ENCODE measurements around the gene IFRD1. TPM values are rescaled to one million over a fixed set of nuclear protein-coding genes. Genes with fewer than 3 reads are reported as not detected.
"Not testable (repeated sequence)": the region's sequence is repeated elsewhere in the genome, so short reads cannot be mapped to it uniquely, and the experiment has no call there.

The IFRD1 gene
- total RNA-seq, 2 experiments from 2014 or later = 33.4 to 36.1 TPM

DNA sequence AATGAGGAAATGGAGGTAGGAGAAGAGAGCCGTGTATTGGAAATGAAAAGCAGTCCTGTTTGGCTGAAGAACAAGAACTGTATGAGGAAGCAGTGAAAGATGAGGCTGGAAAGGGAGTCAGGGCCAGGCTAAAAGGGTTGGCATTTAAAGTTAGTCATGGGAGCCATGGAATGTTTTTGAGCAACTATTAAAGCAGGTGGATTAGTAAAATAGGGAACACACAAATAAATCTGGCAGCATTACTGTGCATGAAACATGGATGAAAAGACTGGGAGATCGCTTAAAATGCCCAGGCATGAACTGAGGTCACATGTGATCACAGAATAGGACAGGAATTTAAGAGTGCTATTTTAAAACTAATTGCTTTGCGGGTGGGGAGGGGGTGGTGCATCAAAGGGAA lies 1.4 kb upstream of the IFRD1 start:
- DNase-seq = no peak
- POLR2A ChIA-PET = interaction anchor here (2.2 to 4.5 kb wide), 5 partner anchors 13 to 334 kb away, joined by 5 to 33 read pairs (median 20); partner anchors contain the start of genes DOCK4 and ZNF277
- Mint-ChIP-seq H3K27ac (no peak overlapping the region), H3K9me3 (no peaks in the 10 kb centered on the region), H3K27me3 (no peaks in the 10 kb centered on the region), H3K4me3 (peak overlapping the region; percentile 37), H3K36me3 (ENCODE audit: low read depth) (no peaks in the 10 kb centered on the region), H3K4me1 (peaks cover 38% of the 10 kb centered on the region)
- CTCF ChIA-PET = interaction anchor here (0.9 kb wide), 1 partner anchor 711 kb away, joined by 3 read pairs; no protein-coding TSS in a partner anchor

DNA sequence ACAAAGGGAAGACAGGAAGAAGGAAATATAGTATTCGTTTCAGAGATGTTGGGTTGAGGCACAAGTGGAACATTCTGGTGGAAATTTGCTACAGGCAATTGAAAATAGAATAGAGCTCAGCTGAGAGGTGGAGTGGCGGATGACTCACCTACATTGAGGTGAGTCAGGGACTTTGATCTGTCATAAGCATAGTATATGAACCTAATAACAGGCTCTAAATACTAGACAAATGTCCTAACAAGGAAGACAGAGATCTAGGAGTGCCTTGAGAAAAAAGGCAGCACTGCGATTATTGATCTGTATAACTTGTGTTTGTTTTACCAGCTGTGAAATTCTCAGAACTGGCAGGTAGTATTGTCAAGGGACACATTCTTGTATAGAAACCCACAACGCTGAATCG lies 907 bp upstream of the IFRD1 start:
- DNase-seq = peak; percentile 45
- H3K4me3 Mint-ChIP-seq = peak overlapping the region; percentile 94
- no peaks in the 10 kb centered on the region for H3K27me3 Mint-ChIP-seq
- no peaks in the 10 kb centered on the region for H3K36me3 Mint-ChIP-seq (ENCODE audit: low read depth)
- POLR2A ChIA-PET = interaction anchor here (1.0 to 4.5 kb wide), 11 partner anchors 8 to 489 kb away, joined by 3 to 33 read pairs (median 8); partner anchors contain the start of genes DOCK4 and ZNF277
- CTCF ChIA-PET = interaction anchor here (0.9 kb wide), 1 partner anchor 711 kb away, joined by 3 read pairs; no protein-coding TSS in a partner anchor
- H3K9me3 Mint-ChIP-seq = no peaks in the 10 kb centered on the region
- H3K4me1 Mint-ChIP-seq = peaks cover 36% of the 10 kb centered on the region
- H3K27ac Mint-ChIP-seq = peak overlapping the region; percentile 98

GRCh38 chr7:112450807-112451761 lies 824 bp downstream of the IFRD1 start:
- peak overlapping the region; percentile 94 for H3K4me3 Mint-ChIP-seq
- no peaks in the 10 kb centered on the region for H3K9me3 Mint-ChIP-seq
- H3K4me1 Mint-ChIP-seq = peaks cover 42% of the 10 kb centered on the region
- H3K36me3 Mint-ChIP-seq (ENCODE audit: low read depth) = peaks cover 7% of the 10 kb centered on the region
- CTCF ChIA-PET = interaction anchor here (0.5 to 2.0 kb wide), 10 partner anchors 8 to 833 kb away, joined by 3 to 9 read pairs (median 3); partner anchors contain the start of gene ZNF277
- no peaks in the 10 kb centered on the region for H3K27me3 Mint-ChIP-seq
- DNase-seq = peak; percentile 92
- POLR2A ChIA-PET = interaction anchor here (0.7 to 4.5 kb wide), 23 partner anchors 8 to 624 kb away, joined by 3 to 33 read pairs (median 4); partner anchors contain the start of genes DOCK4, TMEM168 and ZNF277
- H3K27ac Mint-ChIP-seq = peak overlapping the region; percentile 98

DNA sequence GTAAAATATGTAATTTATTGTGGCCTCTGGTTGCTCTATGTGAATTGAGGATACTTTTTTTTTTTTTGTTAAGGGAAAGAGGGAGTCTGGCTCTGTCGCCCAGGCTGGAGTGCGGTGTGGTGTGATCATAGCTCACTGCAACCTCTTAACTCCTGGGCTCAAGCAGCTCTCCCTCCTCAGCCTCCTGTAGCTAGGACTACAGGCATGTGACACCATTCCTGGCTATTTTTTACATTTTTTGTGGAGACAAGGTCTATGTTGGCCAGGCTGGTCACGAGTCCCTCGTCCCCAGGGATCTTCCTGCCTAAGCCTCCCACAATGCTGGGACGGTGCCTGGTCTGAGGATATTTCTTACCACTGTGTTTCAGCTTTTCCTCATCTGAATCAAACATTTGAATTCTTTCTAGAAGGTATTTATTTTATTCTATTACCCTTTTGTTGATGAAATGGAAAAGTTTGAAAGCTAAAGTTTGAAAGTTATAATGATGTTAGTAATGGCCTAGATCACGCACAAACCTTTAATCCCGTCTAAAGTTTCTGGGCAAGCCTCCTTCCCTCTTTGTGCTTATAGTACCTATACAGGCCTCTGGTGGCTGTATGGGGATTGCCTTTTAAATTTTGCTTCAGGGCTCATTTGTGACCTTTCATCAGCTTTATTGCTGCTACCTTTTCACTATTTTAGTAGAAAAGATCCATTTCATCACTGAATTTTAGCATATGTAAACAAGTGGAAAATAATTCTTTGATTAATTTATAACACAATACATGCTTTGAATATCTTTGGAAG lies 2.0 kb downstream of the IFRD1 start:
- Mint-ChIP-seq H3K36me3 (ENCODE audit: low read depth) (peaks cover 14% of the 10 kb centered on the region), H3K4me1 (peaks cover 42% of the 10 kb centered on the region), H3K4me3 (peak overlapping the region; percentile 94), H3K9me3 (no peaks in the 10 kb centered on the region), H3K27ac (peak overlapping the region; percentile 53), H3K27me3 (no peaks in the 10 kb centered on the region)
- POLR2A ChIA-PET = interaction anchor here (1.1 to 4.5 kb wide), 5 partner anchors 10 to 246 kb away, joined by 3 to 33 read pairs (median 6); partner anchors contain the start of genes DOCK4 and ZNF277
- CTCF ChIA-PET = interaction anchor here (0.5 to 1.5 kb wide), 8 partner anchors 9 to 970 kb away, joined by 3 to 4 read pairs (median 3); no protein-coding TSS in a partner anchor
- DNase-seq = no peak

DNA sequence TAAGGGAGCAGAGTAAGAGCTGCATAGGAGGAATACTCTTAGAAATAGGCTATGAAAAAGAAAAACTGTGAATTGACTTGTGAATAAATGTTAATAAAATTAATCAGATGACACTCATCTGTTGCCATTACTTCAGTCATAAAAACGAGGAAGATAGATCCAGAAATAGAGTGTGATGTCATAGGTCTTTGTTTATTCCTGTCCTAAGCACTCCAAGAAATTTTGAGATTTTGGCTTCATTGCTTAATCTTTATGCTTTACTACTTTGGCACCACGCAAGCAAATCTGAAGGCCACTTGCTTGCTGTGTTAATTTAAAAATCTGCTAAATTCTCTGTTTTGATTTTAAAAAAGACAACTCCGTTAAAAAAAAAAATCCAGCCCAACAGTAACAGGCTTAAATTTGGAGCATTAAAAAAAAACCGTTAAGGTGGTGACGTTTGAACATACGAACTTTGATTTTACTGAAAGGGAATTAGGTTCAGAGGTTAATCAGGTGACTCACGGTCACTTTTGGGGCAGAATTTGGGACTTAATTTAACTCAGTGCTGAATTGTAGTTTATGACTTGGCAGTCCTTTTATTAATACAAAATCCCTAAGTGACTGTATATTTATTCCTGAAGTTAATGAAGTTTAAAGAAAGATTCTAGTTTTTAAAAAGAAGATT lies 3.4 kb downstream of the IFRD1 start:
- H3K27me3 Mint-ChIP-seq = no peaks in the 10 kb centered on the region
- peaks cover 39% of the 10 kb centered on the region for H3K4me1 Mint-ChIP-seq
- DNase-seq = no peak
- no peak overlapping the region for H3K27ac Mint-ChIP-seq
- ChIA-PET CTCF (no interaction called here), POLR2A (no interaction called here)
- peaks cover 18% of the 10 kb centered on the region for H3K36me3 Mint-ChIP-seq (ENCODE audit: low read depth)
- no peaks in the 10 kb centered on the region for H3K9me3 Mint-ChIP-seq
- no peak overlapping the region for H3K4me3 Mint-ChIP-seq

DNA sequence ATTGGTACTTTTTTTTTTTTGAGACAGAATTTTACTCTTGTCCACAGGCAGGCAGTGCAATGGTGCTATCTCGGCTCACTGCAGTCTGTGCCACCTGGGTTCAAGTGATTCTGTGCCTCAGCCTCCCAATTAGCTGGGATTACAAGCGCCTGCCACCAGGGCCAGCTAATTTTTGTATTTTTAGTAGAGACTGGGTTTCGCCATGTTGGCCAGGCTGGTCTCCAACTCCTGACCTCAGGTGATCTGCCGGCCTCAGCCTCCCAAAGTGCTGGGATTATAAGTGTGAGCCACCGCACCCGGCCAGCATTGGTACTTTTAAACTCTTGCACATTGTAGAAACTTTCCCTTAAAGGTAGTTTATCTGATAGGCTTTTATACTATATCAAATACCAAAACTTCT lies 3.9 kb downstream of the IFRD1 start:
- Mint-ChIP-seq H3K4me1 (peaks cover 34% of the 10 kb centered on the region), H3K36me3 (ENCODE audit: low read depth) (peaks cover 24% of the 10 kb centered on the region)
- H3K4me3 Mint-ChIP-seq, CTCF ChIA-PET, POLR2A ChIA-PET, DNase-seq, H3K27ac Mint-ChIP-seq, H3K9me3 Mint-ChIP-seq, H3K27me3 Mint-ChIP-seq: not testable (repeated sequence)

GRCh38 chr7:112459645-112460044 lies 9.4 kb downstream of the IFRD1 start:
- Mint-ChIP-seq H3K4me1 (peaks cover 5% of the 10 kb centered on the region), H3K27me3 (no peaks in the 10 kb centered on the region), H3K9me3 (no peaks in the 10 kb centered on the region), H3K36me3 (ENCODE audit: low read depth) (peaks cover 69% of the 10 kb centered on the region), H3K27ac (no peak overlapping the region), H3K4me3 (no peak overlapping the region)
- CTCF ChIA-PET = interaction anchor here (0.9 to 1.9 kb wide), 2 partner anchors 9 to 10 kb away, joined by 3 to 9 read pairs; partner anchors contain the start of gene IFRD1
- DNase-seq = no peak
- POLR2A ChIA-PET = interaction anchor here (2.1 kb wide), 1 partner anchor 9 kb away, joined by 19 read pairs; the partner anchor contains the start of gene IFRD1

- Mint-ChIP-seq H3K27ac (no peak overlapping the region), H3K36me3 (ENCODE audit: low read depth) (peaks cover 68% of the 10 kb centered on the region), H3K4me3 (no peak overlapping the region)
Observed at GRCh38 chr7:112462236-112462635, 12.0 kb downstream of the IFRD1 start.

GRCh38 chr7:112467867-112468266 lies 17.6 kb downstream of the IFRD1 start:
- no peaks in the 10 kb centered on the region for H3K27me3 Mint-ChIP-seq
- no peak overlapping the region for H3K27ac Mint-ChIP-seq
- H3K4me3 Mint-ChIP-seq = no peak overlapping the region
- ChIA-PET POLR2A (interaction anchor here (0.6 to 1.0 kb wide), 2 partner anchors 17 to 280 kb away, joined by 3 read pairs; no protein-coding TSS in a partner anchor), CTCF (interaction anchor here (1.3 kb wide), 1 partner anchor 17 kb away, joined by 6 read pairs; the partner anchor contains the start of gene IFRD1)
- no peak for DNase-seq
- H3K9me3 Mint-ChIP-seq = no peaks in the 10 kb centered on the region
- H3K36me3 Mint-ChIP-seq (ENCODE audit: low read depth) = peaks cover 71% of the 10 kb centered on the region
- no peaks in the 10 kb centered on the region for H3K4me1 Mint-ChIP-seq

More at GRCh38 chr7:112462236-112462635, 12.0 kb downstream of the IFRD1 start:
- Mint-ChIP-seq H3K27me3 (no peaks in the 10 kb centered on the region), H3K4me1 (peaks cover 2% of the 10 kb centered on the region), H3K9me3 (no peaks in the 10 kb centered on the region)
- ChIA-PET CTCF (interaction anchor here (1.2 kb wide), 2 partner anchors 10 to 19 kb away, joined by 3 to 4 read pairs; partner anchors contain the start of gene LSMEM1), POLR2A (interaction anchor here (1.6 to 2.6 kb wide), 2 partner anchors 10 to 12 kb away, joined by 6 to 20 read pairs; partner anchors contain the start of gene IFRD1)
- no peak for DNase-seq

- Mint-ChIP-seq H3K27ac (no peak overlapping the region), H3K4me3 (no peak overlapping the region), H3K9me3 (no peaks in the 10 kb centered on the region), H3K27me3 (no peaks in the 10 kb centered on the region), H3K36me3 (ENCODE audit: low read depth) (peaks cover 60% of the 10 kb centered on the region), H3K4me1 (no peaks in the 10 kb centered on the region)
- ChIA-PET POLR2A (no interaction called here), CTCF (interaction anchor here (0.6 kb wide), 1 partner anchor 11 kb away, joined by 3 read pairs; no protein-coding TSS in a partner anchor)
- no peak for DNase-seq
Observed at GRCh38 chr7:112470194-112470593, 19.9 kb downstream of the IFRD1 start.

- H3K4me1 Mint-ChIP-seq = no peaks in the 10 kb centered on the region
- no peak overlapping the region for H3K4me3 Mint-ChIP-seq
- no peak for DNase-seq
- H3K27ac Mint-ChIP-seq = no peak overlapping the region
- no peaks in the 10 kb centered on the region for H3K27me3 Mint-ChIP-seq
- peaks cover 42% of the 10 kb centered on the region for H3K36me3 Mint-ChIP-seq (ENCODE audit: low read depth)
- H3K9me3 Mint-ChIP-seq = no peaks in the 10 kb centered on the region
- CTCF ChIA-PET = no interaction called here
- POLR2A ChIA-PET = no interaction called here
Observed at GRCh38 chr7:112476390-112477052, 26.3 kb downstream of the IFRD1 start.

Measured in activated CD4-positive, alpha-beta memory T cell treated with anti-CD3 and anti-CD28 coated beads, Interleukin-2, amount 10 ng/mL, durations not matched to agents 7 days and 5 days (primary cell).